Adrenal gland (tissue), 12 donors: ENCODE results near the gene MAPK11. TPM values are rescaled to one million over a fixed set of nuclear protein-coding genes. Genes with fewer than 3 reads are reported as not detected.

ENCODE experiments used
- DNase-seq, 7 donors: peaks; one replicate each; pipeline ENCODE4 v3.0.0-alpha.2; 2019 to 2020
- H3K27ac ChIP-seq, 5 donors: fragments of 200-600 bp; sonication (generic) in 4 of 5; 1 replicate in 3 of 5; 2 replicates in 2 of 5; pipeline versions ENCODE4 v1.5.1 to v1.8.0; 2016 to 2020; ENCODE audit warnings: mild to moderate bottlenecking in 1 of 5
- H3K27me3 ChIP-seq: fragments of 200-600 bp; 2 replicates; pipeline ENCODE4 v1.8.0; 2021
- H3K36me3 ChIP-seq, 2 donors: fragments of 200-600 bp; replicated peaks in 1 of 2; 1 replicate in 1 of 2; 2 replicates in 1 of 2; pipeline versions ENCODE4 v1.5.1 to v1.8.0; 2018 to 2022
- H3K4me1 ChIP-seq, 2 donors: fragments of 200-600 bp; replicated peaks in 1 of 2; 1 replicate in 1 of 2; 2 replicates in 1 of 2; pipeline versions ENCODE4 v1.5.1 to v1.8.0; 2018 to 2021
- H3K4me3 ChIP-seq, 4 donors: fragments of 200-600 bp; sonication (generic) in 3 of 4; one replicate each; pipeline ENCODE4 v1.5.1; 2016 to 2018
- H3K9me3 ChIP-seq, 3 donors: fragments of 200-600 bp; sonication (generic) in 1 of 3; replicated peaks in 1 of 3; 1 replicate in 2 of 3; 2 replicates in 1 of 3; pipeline versions ENCODE4 v1.5.1 to v1.8.0; 2016 to 2021
- POLR2A ChIP-seq, 2 donors: fragments of 450-650 bp; IDR thresholded peaks; one replicate each; pipeline ENCODE4 v1.6.1; 2017; ENCODE audit warnings: antibody characterized with exemption in 2 of 2, mild to moderate bottlenecking in 2 of 2, moderate library complexity in 1 of 2
- WGBS, 4 donors: extraction: QIAGEN DNeasy Blood & Tissue Kit in 2 of 4; methylation state at CpG; one replicate each; pipeline versions ENCODE4 v1.1.5 to v1.1.7; 2013 to 2017; 5-methylcytosine and 5-hydroxymethylcytosine counted together
- intact Hi-C, 2 donors: fragments of 100-400 bp; cut with DNase I; formaldehyde crosslinking; loops; one replicate each; pipeline versions ENCODE4 v1.14.1 to v1.15.0; 2022 to 2023
- polyA plus RNA-seq, 3 donors: library from polyadenylated mRNA; stranded (reverse); fragments of 200-250 nt in 2 of 3; fragments of 350-450 nt in 1 of 3; fragmentation: Illumina TruSeq in 1 of 3; extraction: RNeasy Lipid Tissue Mini Kit (QIAGEN cat#74804) in 1 of 3; gene quantifications; one replicate each; pipeline ENCODE4 v1.2.3, GENCODE V29; 2013 to 2014
- total RNA-seq, 9 donors: library from RNA; depleted of rRNA in 4 of 9; stranded (reverse); fragments of >200 nt in 4 of 9; fragments of 120-200 nt in 1 of 9; fragmentation: NEBNext Ultra II Directional in 1 of 9; extraction: Animal tissue kit (Norgen Biotek cat#: 25700) in 1 of 9; gene quantifications; one replicate each; pipeline versions ENCODE4 v1.1.0 to v1.2.4, GENCODE V29; 2013 to 2023
- TF ChIP-seq, protein P1 (sequence below), 6 experiments: fragments of 450-650 bp in 4 of 6; fragments of 200-600 bp in 2 of 6; sonication (generic) in 1 of 6; IDR thresholded peaks; 1 replicate in 5 of 6; 2 replicates in 1 of 6; pipeline versions ENCODE4 v1.5.1 to v1.8.0; 2016 to 2021; ENCODE audit warnings: antibody characterized with exemption in 6 of 6, mild to moderate bottlenecking in 2 of 6, moderate library complexity in 1 of 6
- donor health status: healthy with polysubstance abuse.
- donor health status: Bipolar disorder and iron deficiency.
- donor health status: DM: yes; HTN: yes; CAD: no.
- donor health status: DM: no; HTN: no; CAD: no.
- donor health status: DM: no; HTN: no; CAD: no.
- donor health status: DM: yes; HTN: yes; CAD: no.

MAPK11 gene
- total and polyA plus RNA-seq, 12 donors: 2.0 to 29.5 (median 6.7) TPM

DNA sequence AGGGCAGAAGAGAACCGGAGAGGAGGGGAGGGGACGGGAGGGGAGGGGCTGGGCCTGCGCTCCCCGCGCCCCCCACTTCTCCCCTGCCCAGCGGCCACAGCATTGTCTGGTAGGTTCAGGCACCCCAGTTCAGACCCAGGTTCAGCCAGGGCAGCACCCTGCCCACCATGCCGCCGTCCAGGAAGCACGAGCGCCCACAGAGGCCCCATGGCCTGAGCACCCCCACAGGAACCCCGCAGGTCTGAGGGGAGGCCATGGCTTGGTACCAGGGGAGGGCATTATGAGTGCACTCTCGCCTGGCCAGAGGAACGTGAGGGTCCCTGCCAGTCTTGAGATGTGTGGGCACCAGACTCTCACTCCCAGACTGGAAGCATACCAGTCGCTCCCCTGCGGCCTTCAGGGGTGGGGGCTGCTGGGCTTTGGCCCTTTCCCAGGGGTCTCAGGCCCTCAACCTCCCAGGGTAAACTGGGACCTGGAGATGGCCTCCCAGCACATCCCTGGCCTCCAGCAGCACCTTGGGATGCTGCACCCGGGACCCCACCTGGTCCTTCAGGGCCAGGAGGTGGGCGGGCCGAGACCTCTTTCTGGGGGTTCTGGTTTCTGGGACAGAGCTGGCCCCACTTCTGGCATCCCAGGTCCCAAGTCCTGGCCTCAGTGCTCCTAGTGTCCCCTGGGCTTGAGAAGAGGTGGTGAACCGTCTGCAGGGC, 37.9 kb upstream of the MAPK11 start:
- 17 to 34% (median 26%) methylated on average over 9 to 18 of the region's 19 CpGs for WGBS, 4 donors
- no peak for DNase-seq
- Histone ChIP-seq H3K9me3 (no peaks in the 10 kb centered on the region), H3K27ac (peak overlapping the region; percentile 69 to 97 (median 85)), H3K27me3 (no peaks in the 10 kb centered on the region), H3K4me1 (peaks cover 50 to 53% of the 10 kb centered on the region in 2 donors), H3K4me3 (peak overlapping the region in 1 of 4 donors; percentile 13), H3K36me3 (no peaks in the 10 kb centered on the region)
- intact Hi-C loops: no loop called here
- no peak for TF ChIP-seq POLR2A (IDR thresholded peaks at IDR 0.05)
- TF ChIP-seq, protein P1, sequence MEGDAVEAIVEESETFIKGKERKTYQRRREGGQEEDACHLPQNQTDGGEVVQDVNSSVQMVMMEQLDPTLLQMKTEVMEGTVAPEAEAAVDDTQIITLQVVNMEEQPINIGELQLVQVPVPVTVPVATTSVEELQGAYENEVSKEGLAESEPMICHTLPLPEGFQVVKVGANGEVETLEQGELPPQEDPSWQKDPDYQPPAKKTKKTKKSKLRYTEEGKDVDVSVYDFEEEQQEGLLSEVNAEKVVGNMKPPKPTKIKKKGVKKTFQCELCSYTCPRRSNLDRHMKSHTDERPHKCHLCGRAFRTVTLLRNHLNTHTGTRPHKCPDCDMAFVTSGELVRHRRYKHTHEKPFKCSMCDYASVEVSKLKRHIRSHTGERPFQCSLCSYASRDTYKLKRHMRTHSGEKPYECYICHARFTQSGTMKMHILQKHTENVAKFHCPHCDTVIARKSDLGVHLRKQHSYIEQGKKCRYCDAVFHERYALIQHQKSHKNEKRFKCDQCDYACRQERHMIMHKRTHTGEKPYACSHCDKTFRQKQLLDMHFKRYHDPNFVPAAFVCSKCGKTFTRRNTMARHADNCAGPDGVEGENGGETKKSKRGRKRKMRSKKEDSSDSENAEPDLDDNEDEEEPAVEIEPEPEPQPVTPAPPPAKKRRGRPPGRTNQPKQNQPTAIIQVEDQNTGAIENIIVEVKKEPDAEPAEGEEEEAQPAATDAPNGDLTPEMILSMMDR (IDR thresholded peaks at IDR 0.05): no peak

DNA sequence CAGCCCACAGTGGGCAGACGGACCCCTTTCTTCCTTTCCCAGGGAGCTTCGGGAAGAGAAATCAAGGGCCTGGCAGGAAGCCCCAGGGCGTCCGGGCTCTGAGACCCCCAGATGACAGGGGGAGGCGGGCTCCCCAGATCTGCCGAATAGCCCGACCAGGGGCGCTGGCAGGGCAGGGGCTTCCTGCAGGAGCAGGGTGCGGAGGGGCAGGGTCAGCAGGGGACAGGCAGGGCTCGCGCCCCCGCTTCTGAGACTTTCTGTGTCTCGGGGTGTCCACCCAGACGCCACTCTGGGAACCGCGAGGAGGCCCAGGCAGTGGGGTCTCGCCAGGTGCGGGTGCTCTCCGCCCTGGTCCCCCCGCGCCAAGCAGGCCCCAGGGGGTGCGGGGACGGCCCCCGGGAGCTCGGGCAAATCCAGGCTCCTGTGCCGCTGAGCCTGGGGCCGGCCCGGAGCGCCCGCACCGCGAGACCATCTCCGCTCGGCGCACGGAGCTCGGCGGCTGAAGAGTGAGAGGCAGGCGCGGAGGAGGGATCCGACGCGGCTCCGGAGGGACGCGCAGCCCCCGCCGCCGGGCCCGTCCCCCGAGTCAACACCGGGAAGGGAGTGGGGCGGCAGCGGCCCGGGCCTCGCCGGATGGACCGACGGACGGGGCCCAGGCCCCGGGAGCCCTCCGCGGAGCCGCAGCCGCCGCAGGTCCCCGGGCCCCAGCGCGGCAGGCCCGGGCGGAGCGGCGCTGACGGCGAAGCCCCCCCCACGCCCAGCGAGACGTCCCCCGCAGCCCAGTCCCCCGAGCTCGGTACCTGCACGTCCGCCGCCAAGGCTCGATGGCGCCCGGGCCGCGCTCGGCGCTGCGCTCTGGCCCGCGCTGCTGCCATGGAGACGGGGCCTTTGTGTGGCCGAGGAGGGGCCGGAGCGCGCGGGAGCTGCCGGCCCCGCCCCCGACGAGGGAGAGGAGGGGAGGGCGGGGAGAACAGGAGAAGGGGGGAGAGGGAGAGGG, 36.9 kb upstream of the MAPK11 start, which contains the start of gene PLXNB2:
TSS of gene PLXNB2 (minus strand) at position 894 of the 997 bp plus-strand sequence. CDS start 17,062 bp downstream, outside the sequence.
- intact Hi-C loops: no loop called here
- Histone ChIP-seq H3K27me3 (no peaks in the 10 kb centered on the region), H3K36me3 (no peaks in the 10 kb centered on the region), H3K4me3 (peak within 1 kb of the TSS; percentile 62 to 99 (median 77)), H3K4me1 (peaks cover 60 to 63% of the 10 kb centered on the region in 2 donors), H3K27ac (peak within 1 kb of the TSS; percentile 90 to 97 (median 94)), H3K9me3 (no peaks in the 10 kb centered on the region)
- DNase-seq: peak; percentile 81 to 89 (median 85)
- WGBS, 4 donors: 0 to 1% (median 0%) methylated on average over 6 to 102 of the region's 105 CpGs; no CpG with 5 or more reads in 1 of the 4 donors
- TF ChIP-seq POLR2A (IDR thresholded peaks at IDR 0.05): peak; percentile 45 to 48
- TF ChIP-seq, protein P1 (IDR thresholded peaks at IDR 0.05): no peak

DNA sequence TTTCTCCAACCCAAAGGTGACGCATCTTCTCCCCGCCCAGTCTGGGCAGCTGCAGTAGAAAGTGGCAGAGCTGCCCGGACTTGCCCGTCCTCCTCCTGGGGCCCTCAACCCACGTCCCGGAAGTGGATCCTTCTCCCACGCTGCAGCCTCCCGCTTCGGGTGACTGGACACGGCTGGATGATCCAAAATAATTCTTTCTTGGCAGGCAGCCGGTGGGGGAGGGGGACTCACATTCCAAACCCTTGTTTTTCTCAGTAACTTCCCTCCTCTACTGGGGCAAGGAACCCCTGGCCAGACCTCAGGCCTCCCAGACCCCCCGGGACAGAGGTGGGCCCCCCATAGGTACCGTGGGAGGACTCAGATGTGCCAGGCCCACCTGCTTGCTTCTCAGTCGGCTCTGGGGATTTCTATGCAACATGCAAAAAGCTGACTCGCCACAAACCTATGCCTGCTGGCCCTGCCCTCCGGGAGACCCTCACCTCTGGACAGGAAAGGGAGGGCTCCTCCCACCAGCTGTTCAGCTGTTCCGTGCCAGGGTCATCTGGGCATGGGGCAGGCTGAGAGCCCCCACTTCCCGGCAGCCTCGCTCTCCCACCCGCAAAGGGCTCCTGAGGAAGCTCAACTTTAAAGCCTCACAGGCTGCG, 35.9 kb upstream of the MAPK11 start:
- peaks cover 68 to 73% of the 10 kb centered on the region in 2 donors for H3K4me1 ChIP-seq
- intact Hi-C loops: no loop called here

More for the DNA sequence above, 35.9 kb upstream of the MAPK11 start:
- WGBS, 4 donors: 0 to 4% (median 2%) methylated on average over 5 to 21 of the region's 21 CpGs
- TF ChIP-seq POLR2A (IDR thresholded peaks at IDR 0.05): peak in 1 of 2 donors; percentile 74
- TF ChIP-seq, protein P1 (IDR thresholded peaks at IDR 0.05): no peak
- H3K36me3 ChIP-seq: no peaks in the 10 kb centered on the region
- H3K4me3 ChIP-seq: peak overlapping the region; percentile 62 to 99 (median 77)
- peak overlapping the region; percentile 84 to 97 (median 94) for H3K27ac ChIP-seq
- H3K9me3 ChIP-seq: no peaks in the 10 kb centered on the region
- peak; percentile 91 to 98 (median 97) for DNase-seq
- H3K27me3 ChIP-seq: no peaks in the 10 kb centered on the region
